Uterus (tissue), 4 donors: ENCODE measurements around the gene XIRP2. TPM values are rescaled to one million over a fixed set of nuclear protein-coding genes. Genes with fewer than 3 reads are reported as not detected.

Experiments
- DNase-seq, 2 donors: peaks; one replicate each; pipeline ENCODE4 v3.0.0-alpha.2; 2019 to 2020
- H3K27ac ChIP-seq, 2 donors: fragments of 200-600 bp; sonication (generic); 1 replicate in 1 of 2; 2 replicates in 1 of 2; pipeline ENCODE4 v1.5.1; 2016 to 2018
- H3K27me3 ChIP-seq, 2 donors: fragments of 200-600 bp; sonication (generic); one replicate each; pipeline ENCODE4 v1.5.1; 2018 to 2019; ENCODE audit warnings: control low read depth in 1 of 2
- H3K36me3 ChIP-seq, 2 donors: fragments of 200-600 bp; sonication (generic); one replicate each; pipeline ENCODE4 v1.5.1; 2019; ENCODE audit warnings: control low read depth in 1 of 2
- H3K4me1 ChIP-seq, 2 donors: fragments of 200-600 bp; sonication (generic); one replicate each; pipeline ENCODE4 v1.5.1; 2018 to 2019; ENCODE audit warnings: control low read depth in 1 of 2
- H3K4me3 ChIP-seq, 2 donors: fragments of 200-600 bp; sonication (generic); 1 replicate in 1 of 2; 2 replicates in 1 of 2; pipeline ENCODE4 v1.5.1; 2018 to 2019; ENCODE audit warnings: mild to moderate bottlenecking in 1 of 2
- H3K9me3 ChIP-seq, 2 donors: fragments of 200-600 bp; sonication (generic); one replicate each; pipeline ENCODE4 v1.5.1; 2019; ENCODE audit warnings: control low read depth in 1 of 2
- CTCF ChIP-seq, 4 experiments: fragments of 200-600 bp in 2 of 4; fragments of 450-650 bp in 2 of 4; sonication (generic) in 2 of 4; IDR thresholded peaks; one replicate each; pipeline ENCODE4 v1.5.1; 2016 to 2019; ENCODE audit warnings: antibody characterized with exemption in 4 of 4, mild to moderate bottlenecking in 2 of 4, moderate library complexity in 1 of 4
- POLR2A ChIP-seq, 2 donors: fragments of 450-650 bp; IDR thresholded peaks; one replicate each; pipeline ENCODE4 v1.6.1; 2016; ENCODE audit warnings: antibody characterized with exemption in 2 of 2, mild to moderate bottlenecking in 1 of 2, moderate library complexity in 1 of 2
- intact Hi-C: fragments of 100-400 bp; cut with DNase I; formaldehyde crosslinking; loops from one replicate; pipeline ENCODE4 v1.15.1; 2023; ENCODE audit warnings: low total_unique reads
- total RNA-seq, 4 donors: library from RNA; depleted of rRNA in 3 of 4; stranded (reverse); fragments of >200 nt in 3 of 4; gene quantifications; one replicate each; pipeline versions ENCODE4 v1.1.0 to v1.2.4, GENCODE V29; 2014 to 2023
- donor health status: DM: yes; HTN: yes; CAD: no.

XIRP2 gene
- total RNA-seq, 4 donors from 2014 or later = 0.49 to 0.55 TPM; not detected in 2

DNA sequence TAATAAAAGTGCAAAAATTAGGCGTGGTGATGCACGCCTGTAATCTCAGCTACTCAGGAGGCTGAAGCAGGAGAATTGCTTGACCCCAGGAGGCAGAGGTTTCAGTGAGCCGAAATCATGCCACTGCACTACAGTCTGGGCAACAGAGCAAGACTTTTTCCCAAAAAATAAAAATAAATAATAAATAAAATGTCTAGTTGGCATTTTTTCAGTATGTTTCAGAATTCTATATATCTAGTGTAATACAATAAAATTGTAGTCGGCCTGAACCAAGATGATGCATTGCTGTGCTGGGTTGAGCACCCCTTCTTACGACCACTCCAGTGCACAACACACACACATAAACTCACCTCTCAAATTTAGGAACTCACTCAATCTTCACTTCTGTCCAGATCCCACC, 108.2 kb downstream of the XIRP2 start:
- H3K4me1 ChIP-seq = no peaks in the 10 kb centered on the region
- intact Hi-C loops = no loop called here
- TF ChIP-seq CTCF (IDR thresholded peaks at IDR 0.05) = no peak
- no peak for TF ChIP-seq POLR2A (IDR thresholded peaks at IDR 0.05)

DNA sequence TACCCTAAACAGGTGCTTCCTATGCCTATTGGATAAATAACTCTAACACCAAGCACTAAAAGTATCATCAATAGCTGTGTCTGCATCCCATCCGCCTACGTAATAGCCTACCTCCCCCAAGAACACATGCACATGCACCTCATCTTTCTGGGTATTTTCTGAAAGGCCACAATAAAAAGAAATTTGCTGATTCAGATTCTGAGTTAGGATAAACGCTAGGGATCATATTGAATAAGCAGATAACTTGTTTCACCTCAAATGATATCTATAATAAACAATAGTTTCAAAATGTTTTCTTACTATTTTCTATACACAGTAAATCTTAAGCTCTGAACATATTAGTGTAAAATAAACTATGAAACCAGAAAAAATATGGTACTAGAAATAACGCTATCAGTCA, 112.9 kb downstream of the XIRP2 start:
- no peak for DNase-seq
- no peak overlapping the region for H3K27ac ChIP-seq
- intact Hi-C loops = no loop called here
- no peak overlapping the region for H3K4me3 ChIP-seq
- no peaks in the 10 kb centered on the region for H3K36me3 ChIP-seq
- H3K9me3 ChIP-seq = no peaks in the 10 kb centered on the region
- no peaks in the 10 kb centered on the region for H3K4me1 ChIP-seq
- no peak for TF ChIP-seq CTCF (IDR thresholded peaks at IDR 0.05)
- TF ChIP-seq POLR2A (IDR thresholded peaks at IDR 0.05) = no peak
- H3K27me3 ChIP-seq = no peaks in the 10 kb centered on the region

More for the DNA sequence above, 108.2 kb downstream of the XIRP2 start:
- no peak for DNase-seq
- Histone ChIP-seq H3K27ac (no peak overlapping the region), H3K36me3 (no peaks in the 10 kb centered on the region), H3K4me3 (no peak overlapping the region), H3K9me3 (no peaks in the 10 kb centered on the region), H3K27me3 (no peaks in the 10 kb centered on the region)

DNA sequence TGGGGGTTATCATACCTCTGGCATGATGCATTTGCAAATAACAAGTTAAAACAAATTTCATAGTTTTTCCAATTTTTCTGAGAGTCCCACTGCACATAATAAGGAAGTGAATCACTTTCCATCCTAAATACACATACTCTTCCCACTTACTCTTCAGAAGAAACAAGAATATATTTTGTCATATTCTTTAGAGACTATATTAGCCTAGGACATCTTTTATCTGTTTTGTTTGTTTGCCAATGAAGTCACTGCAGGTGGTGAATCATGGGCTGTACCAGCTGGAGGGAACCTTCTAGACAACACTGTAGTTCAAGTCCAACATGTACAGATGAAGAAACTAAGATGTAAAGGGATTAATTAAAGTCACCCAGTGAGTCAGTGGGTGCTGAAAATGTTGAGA, 116.8 kb downstream of the XIRP2 start:
- no peak for DNase-seq
- no peaks in the 10 kb centered on the region for H3K36me3 ChIP-seq
- TF ChIP-seq POLR2A (IDR thresholded peaks at IDR 0.05) (no peak), CTCF (IDR thresholded peaks at IDR 0.05) (no peak)
- no peaks in the 10 kb centered on the region for H3K27me3 ChIP-seq
- no peaks in the 10 kb centered on the region for H3K9me3 ChIP-seq
- intact Hi-C loops = no loop called here
- no peaks in the 10 kb centered on the region for H3K4me1 ChIP-seq
- no peak overlapping the region for H3K4me3 ChIP-seq
- no peak overlapping the region for H3K27ac ChIP-seq

GRCh38 chr2:167013227-167013626, 124.9 kb downstream of the XIRP2 start:
- Histone ChIP-seq H3K27me3 (no peaks in the 10 kb centered on the region), H3K4me3 (no peak overlapping the region), H3K36me3 (no peaks in the 10 kb centered on the region), H3K27ac (no peak overlapping the region), H3K9me3 (no peaks in the 10 kb centered on the region), H3K4me1 (no peaks in the 10 kb centered on the region)
- intact Hi-C loops = no loop called here
- no peak for DNase-seq
- no peak for TF ChIP-seq POLR2A (IDR thresholded peaks at IDR 0.05)
- no peak for TF ChIP-seq CTCF (IDR thresholded peaks at IDR 0.05)

DNA sequence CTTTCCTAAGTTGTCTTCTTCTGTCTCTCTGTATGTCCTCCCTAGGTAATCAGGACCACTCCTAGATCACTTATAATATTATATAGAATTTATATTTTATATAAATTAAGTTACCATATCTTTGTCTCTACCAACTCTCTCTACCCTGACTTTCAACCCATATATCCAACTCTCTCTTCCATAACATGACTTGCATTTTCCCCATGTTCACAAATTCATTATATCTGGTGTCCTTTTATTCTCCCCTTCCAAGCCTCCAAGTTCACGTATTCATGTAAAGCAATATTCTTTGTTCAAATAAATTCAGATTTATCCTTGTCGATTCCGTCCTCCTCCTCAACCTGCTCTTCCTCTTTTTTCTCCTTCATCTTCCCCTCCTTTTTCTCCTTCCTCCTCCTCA, 127.5 kb downstream of the XIRP2 start:
- intact Hi-C loops = no loop called here
- Histone ChIP-seq H3K36me3 (no peaks in the 10 kb centered on the region), H3K9me3 (no peaks in the 10 kb centered on the region), H3K27ac (no peak overlapping the region), H3K27me3 (no peaks in the 10 kb centered on the region), H3K4me3 (no peak overlapping the region), H3K4me1 (no peaks in the 10 kb centered on the region)
- no peak for DNase-seq
- TF ChIP-seq POLR2A (IDR thresholded peaks at IDR 0.05) = no peak
- TF ChIP-seq CTCF (IDR thresholded peaks at IDR 0.05) = no peak
